Hepatocyte (in vitro differentiated cells): Measurements from ENCODE around the gene KRTAP6-3. TPM values are rescaled to one million over a fixed set of nuclear protein-coding genes. Genes with fewer than 3 reads are reported as not detected.

Source experiments
- DNase-seq: peaks from one replicate; pipeline ENCODE4 v3.0.0-alpha.2; 2016; ENCODE audit warnings: low spot score
- H2AFZ ChIP-seq: fragments of 200-600 bp; sonication (generic); 2 replicates; pipeline ENCODE4 v1.6.0; 2016; ENCODE audit warnings: antibody characterized with exemption, mild to moderate bottlenecking
- H3K27ac ChIP-seq: fragments of 200-600 bp; sonication (generic); 2 replicates; pipeline ENCODE4 v1.5.1; 2016; ENCODE audit warnings: mild to moderate bottlenecking
- H3K27me3 ChIP-seq: fragments of 200-600 bp; sonication (generic); 2 replicates; pipeline ENCODE4 v1.6.1; 2016
- H3K36me3 ChIP-seq: fragments of 200-600 bp; sonication (generic); replicated peaks from 2 replicates; pipeline ENCODE4 v1.5.1; 2016; ENCODE audit warnings: low read depth; ENCODE audit not compliant: insufficient read depth
- H3K4me1 ChIP-seq: fragments of 200-600 bp; sonication (generic); 2 replicates; pipeline ENCODE4 v1.5.1; 2016; ENCODE audit warnings: mild to moderate bottlenecking, moderate library complexity; ENCODE audit not compliant: insufficient read depth
- H3K4me2 ChIP-seq: fragments of 200-600 bp; sonication (generic); 2 replicates; pipeline ENCODE4 v1.6.0; 2016
- H3K4me3 ChIP-seq: fragments of 200-600 bp; sonication (generic); 2 replicates; pipeline ENCODE4 v1.5.1; 2016; ENCODE audit warnings: mild to moderate bottlenecking
- H3K79me2 ChIP-seq: fragments of 200-600 bp; sonication (generic); 2 replicates; pipeline ENCODE4 v1.6.0; 2017; ENCODE audit warnings: mild to moderate bottlenecking
- H3K9me2 ChIP-seq: fragments of 200-600 bp; sonication (generic); replicated peaks from 2 replicates; pipeline ENCODE4 v1.6.0; 2017; ENCODE audit warnings: mild to moderate bottlenecking; ENCODE audit not compliant: insufficient read depth
- H3K9me3 ChIP-seq: fragments of 200-600 bp; sonication (generic); 2 replicates; pipeline ENCODE4 v1.5.1; 2016; ENCODE audit warnings: low read depth, mild to moderate bottlenecking
- H4K20me1 ChIP-seq: fragments of 200-600 bp; sonication (generic); 2 replicates; pipeline ENCODE4 v1.6.0; 2016; ENCODE audit warnings: mild to moderate bottlenecking; ENCODE audit not compliant: insufficient read depth, poor library complexity, severe bottlenecking
- EZH2 ChIP-seq: fragments of 200-600 bp; sonication (generic); IDR thresholded peaks from 2 replicates; pipeline ENCODE4 v1.6.1; 2016; ENCODE audit warnings: antibody characterized with exemption, mild to moderate bottlenecking, borderline replicate concordance
- EZH2phosphoT487 ChIP-seq: fragments of 200-600 bp; sonication (generic); IDR thresholded peaks from one replicate; pipeline ENCODE4 v1.6.1; 2018; ENCODE audit warnings: antibody characterized with exemption, mild to moderate bottlenecking, low read depth, moderate library complexity; ENCODE audit not compliant: unreplicated experiment, severe bottlenecking
- WGBS: methylation state at CpG from one replicate; pipeline ENCODE4 v1.1.6; 2016; ENCODE audit warnings: low lambda C conversion rate; ENCODE audit errors: missing lambda C conversion rate; 5-methylcytosine and 5-hydroxymethylcytosine counted together
- polyA plus RNA-seq: library from polyadenylated mRNA; unstranded; fragments of >200 nt; fragmentation: Nextera tagmentation; extraction: Ambion mirVana; gene quantifications from 2 replicates; pipeline ENCODE4 v1.2.1, GENCODE V29; 2016
- total RNA-seq: library from RNA; depleted of rRNA; stranded (reverse); fragments of >200 nt; gene quantifications from 2 replicates; pipeline ENCODE4 v1.2.3, GENCODE V29; 2014
- TF ChIP-seq, protein P1 (sequence below): fragments of 200-600 bp; sonication (generic); IDR thresholded peaks from 2 replicates; pipeline ENCODE4 v1.5.1; 2016; ENCODE audit warnings: antibody characterized with exemption, mild to moderate bottlenecking; ENCODE audit not compliant: poor library complexity

KRTAP6-3 gene, protein sequence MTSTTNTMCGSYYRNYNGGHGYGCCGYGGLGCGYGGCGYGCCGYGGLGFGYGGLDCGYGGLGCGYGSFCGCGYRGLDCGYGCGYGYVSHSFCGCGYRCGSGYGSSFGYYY
- not detected in 2 replicates for total RNA-seq
- not detected in 2 replicates for polyA plus RNA-seq

DNA sequence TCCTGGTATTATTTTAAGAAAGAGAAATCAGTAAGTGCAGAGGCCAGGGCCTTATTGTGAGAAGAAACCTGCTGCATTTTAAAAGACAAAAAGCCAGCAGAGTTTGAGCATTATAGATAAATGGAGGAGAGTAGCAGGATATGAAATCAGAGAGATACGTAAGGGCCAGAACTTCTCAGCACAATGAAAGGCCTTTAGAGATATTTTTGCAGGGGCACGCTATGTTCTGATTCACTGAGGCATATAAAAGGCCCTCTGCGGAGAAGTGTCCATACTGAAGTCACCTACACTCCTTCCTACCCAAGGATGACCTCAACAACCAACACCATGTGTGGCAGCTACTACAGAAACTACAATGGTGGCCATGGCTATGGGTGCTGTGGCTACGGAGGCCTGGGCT lies at the start of gene KRTAP6-3:
Gene KRTAP6-3, plus strand, starts transcription at position 301 of the 400 bp plus-strand sequence. Its CDS starts 6 bp downstream, at position 307.
- Histone ChIP-seq H3K79me2 (no peaks in the 10 kb centered on the region), H3K4me3 (no peak within 1 kb of the TSS), H2AFZ (no peak within 1 kb of the TSS), H3K27me3 (no peaks in the 10 kb centered on the region), H3K36me3 (no peaks in the 10 kb centered on the region), H3K9me2 (no peaks in the 10 kb centered on the region), H4K20me1 (no peaks in the 10 kb centered on the region), H3K9me3 (no peaks in the 10 kb centered on the region), H3K27ac (no peak within 1 kb of the TSS), H3K4me1 (no peaks in the 10 kb centered on the region), H3K4me2 (no peak within 1 kb of the TSS)
- no peak for DNase-seq
- 93% methylated on average over 4 of the region's 4 CpGs for WGBS
- TF ChIP-seq EZH2phosphoT487 = no peak
- no peak for TF ChIP-seq EZH2
- TF ChIP-seq, protein P1, sequence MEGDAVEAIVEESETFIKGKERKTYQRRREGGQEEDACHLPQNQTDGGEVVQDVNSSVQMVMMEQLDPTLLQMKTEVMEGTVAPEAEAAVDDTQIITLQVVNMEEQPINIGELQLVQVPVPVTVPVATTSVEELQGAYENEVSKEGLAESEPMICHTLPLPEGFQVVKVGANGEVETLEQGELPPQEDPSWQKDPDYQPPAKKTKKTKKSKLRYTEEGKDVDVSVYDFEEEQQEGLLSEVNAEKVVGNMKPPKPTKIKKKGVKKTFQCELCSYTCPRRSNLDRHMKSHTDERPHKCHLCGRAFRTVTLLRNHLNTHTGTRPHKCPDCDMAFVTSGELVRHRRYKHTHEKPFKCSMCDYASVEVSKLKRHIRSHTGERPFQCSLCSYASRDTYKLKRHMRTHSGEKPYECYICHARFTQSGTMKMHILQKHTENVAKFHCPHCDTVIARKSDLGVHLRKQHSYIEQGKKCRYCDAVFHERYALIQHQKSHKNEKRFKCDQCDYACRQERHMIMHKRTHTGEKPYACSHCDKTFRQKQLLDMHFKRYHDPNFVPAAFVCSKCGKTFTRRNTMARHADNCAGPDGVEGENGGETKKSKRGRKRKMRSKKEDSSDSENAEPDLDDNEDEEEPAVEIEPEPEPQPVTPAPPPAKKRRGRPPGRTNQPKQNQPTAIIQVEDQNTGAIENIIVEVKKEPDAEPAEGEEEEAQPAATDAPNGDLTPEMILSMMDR = no peak

DNA sequence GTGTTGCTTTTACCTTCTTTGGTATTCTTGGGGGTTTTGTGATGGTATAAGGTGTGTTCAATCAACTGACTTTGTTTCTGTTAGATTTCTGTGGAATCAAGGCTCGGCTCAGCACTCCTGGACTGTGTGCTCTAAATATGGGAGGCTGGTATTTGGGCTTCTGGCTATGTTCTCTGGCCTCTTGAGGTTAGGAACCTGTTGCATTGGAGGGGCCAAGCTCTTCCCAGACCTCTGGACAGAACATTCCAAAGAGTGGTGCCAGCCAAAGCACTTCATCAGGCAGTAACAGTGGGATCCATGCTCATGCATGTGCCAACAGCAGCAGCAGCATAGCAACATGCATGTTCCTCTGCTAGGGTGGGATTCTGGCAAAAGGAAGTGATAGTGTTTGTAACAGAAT lies 39.5 kb upstream of the KRTAP6-3 start:
- no peak for DNase-seq
- H3K4me2 ChIP-seq = no peak overlapping the region
- TF ChIP-seq EZH2 = no peak
- no peak for TF ChIP-seq EZH2phosphoT487
- TF ChIP-seq, protein P1 = no peak
- no peaks in the 10 kb centered on the region for H3K27me3 ChIP-seq
- no peaks in the 10 kb centered on the region for H3K79me2 ChIP-seq
- H2AFZ ChIP-seq = no peak overlapping the region
- no peaks in the 10 kb centered on the region for H3K4me1 ChIP-seq
- H3K36me3 ChIP-seq = no peaks in the 10 kb centered on the region
- no peaks in the 10 kb centered on the region for H3K9me3 ChIP-seq
- WGBS = 75% methylated on average over 1 of the region's 1 CpG
- H4K20me1 ChIP-seq = no peaks in the 10 kb centered on the region
- H3K4me3 ChIP-seq = no peak overlapping the region
- H3K9me2 ChIP-seq = no peaks in the 10 kb centered on the region
- H3K27ac ChIP-seq = no peak overlapping the region

DNA sequence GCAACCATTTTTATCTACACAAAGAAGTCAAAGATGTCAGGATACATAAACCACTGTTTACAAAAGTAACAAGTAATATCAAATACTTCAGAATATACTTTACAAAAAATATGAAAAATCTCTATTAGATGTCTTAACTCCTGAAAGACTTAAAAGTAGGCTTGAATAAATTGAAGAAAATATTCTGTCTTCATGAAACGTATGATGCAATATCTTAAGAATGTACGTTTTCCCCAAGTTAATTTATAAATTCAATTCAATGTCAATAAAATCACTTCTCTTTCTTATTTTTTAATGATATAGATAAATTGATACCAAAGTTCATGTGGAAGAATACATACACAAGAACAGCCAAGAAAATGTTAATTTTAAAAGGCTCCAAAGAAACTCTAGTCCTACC lies 37.1 kb upstream of the KRTAP6-3 start:
- WGBS = 73% methylated on average over 2 of the region's 2 CpGs
- no peak for DNase-seq
- Histone ChIP-seq H3K27ac (no peak overlapping the region), H3K9me3 (no peaks in the 10 kb centered on the region), H2AFZ (no peak overlapping the region), H3K36me3 (no peaks in the 10 kb centered on the region), H3K4me2 (no peak overlapping the region), H4K20me1 (no peaks in the 10 kb centered on the region), H3K4me3 (no peak overlapping the region), H3K4me1 (no peaks in the 10 kb centered on the region), H3K9me2 (no peaks in the 10 kb centered on the region), H3K27me3 (no peaks in the 10 kb centered on the region), H3K79me2 (no peaks in the 10 kb centered on the region)
- TF ChIP-seq EZH2 (no peak), EZH2phosphoT487 (no peak)
- TF ChIP-seq, protein P1 = no peak
